ENCODE results near the gene PAGE1. TPM values are rescaled to one million over a fixed set of nuclear protein-coding genes. Genes with fewer than 3 reads are reported as not detected.
"Not testable (repeated sequence)": the region's sequence is repeated elsewhere in the genome, so short reads cannot be mapped to it uniquely, and the experiment has no call there.

PAGE1 gene, protein sequence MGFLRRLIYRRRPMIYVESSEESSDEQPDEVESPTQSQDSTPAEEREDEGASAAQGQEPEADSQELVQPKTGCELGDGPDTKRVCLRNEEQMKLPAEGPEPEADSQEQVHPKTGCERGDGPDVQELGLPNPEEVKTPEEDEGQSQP
- total RNA-seq = not detected

DNA sequence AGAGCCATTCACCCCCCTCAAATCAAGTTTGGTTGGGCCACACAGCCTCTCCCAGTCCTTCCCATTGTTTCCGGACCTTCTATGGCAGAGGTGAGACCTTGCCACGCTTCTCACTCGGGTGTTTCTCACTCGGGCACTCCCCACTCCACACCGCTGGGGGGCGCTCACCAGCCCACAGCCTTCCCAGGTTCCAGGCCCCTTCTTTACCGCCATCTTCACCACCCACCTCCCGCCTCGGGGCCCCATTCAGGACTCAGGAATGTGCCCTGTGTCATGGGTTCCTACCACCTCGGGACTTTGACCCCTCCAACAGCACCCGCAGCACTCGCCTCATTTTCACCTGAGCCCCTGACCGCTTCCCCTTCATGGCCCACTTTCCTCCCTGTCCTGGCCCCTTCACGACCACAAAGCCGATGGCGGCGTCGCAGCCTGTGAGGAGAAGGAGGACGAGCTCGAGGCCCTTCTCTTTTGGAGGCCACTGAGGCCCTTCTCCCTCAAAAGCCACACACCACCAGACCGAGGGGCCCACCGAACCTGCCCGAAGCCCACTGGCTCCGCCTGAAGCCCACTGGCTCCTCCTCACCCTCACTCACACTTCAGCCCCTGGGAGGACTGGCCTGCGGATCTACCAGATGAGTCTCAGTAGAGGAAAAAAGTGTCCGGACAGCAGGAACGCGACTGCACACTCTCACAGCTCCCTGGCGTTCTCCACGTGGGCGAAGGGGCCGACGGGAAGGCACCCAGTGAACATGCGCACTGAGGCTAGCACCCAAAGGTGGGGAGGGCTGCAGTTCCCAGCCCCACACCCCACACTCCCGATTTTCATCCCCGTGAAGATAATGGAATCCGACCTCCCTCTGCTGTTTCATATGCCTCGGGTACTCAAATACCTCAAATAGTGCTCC, at the start of gene PAGE1:
PAGE1 (minus strand) TSS at position 709 of the 905 bp plus-strand sequence. CDS start 1,214 bp downstream, outside the sequence.
- Histone ChIP-seq H3K27me3 (peaks cover 0 to 6% (median 0%) of the 10 kb centered on the region in 4 donors), H3K9me3 (no peaks in the 10 kb centered on the region), H3K36me3 (no peaks in the 10 kb centered on the region), H3K4me3 (no peak within 1 kb of the TSS), H3K27ac (replicated peaks in 1 of 4) (no peak within 1 kb of the TSS), H3K4me1 (no peaks in the 10 kb centered on the region)
- TF ChIP-seq, protein P1, sequence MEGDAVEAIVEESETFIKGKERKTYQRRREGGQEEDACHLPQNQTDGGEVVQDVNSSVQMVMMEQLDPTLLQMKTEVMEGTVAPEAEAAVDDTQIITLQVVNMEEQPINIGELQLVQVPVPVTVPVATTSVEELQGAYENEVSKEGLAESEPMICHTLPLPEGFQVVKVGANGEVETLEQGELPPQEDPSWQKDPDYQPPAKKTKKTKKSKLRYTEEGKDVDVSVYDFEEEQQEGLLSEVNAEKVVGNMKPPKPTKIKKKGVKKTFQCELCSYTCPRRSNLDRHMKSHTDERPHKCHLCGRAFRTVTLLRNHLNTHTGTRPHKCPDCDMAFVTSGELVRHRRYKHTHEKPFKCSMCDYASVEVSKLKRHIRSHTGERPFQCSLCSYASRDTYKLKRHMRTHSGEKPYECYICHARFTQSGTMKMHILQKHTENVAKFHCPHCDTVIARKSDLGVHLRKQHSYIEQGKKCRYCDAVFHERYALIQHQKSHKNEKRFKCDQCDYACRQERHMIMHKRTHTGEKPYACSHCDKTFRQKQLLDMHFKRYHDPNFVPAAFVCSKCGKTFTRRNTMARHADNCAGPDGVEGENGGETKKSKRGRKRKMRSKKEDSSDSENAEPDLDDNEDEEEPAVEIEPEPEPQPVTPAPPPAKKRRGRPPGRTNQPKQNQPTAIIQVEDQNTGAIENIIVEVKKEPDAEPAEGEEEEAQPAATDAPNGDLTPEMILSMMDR (IDR thresholded peaks at IDR 0.05) = no peak
- TF ChIP-seq POLR2A (IDR thresholded peaks at IDR 0.05; ENCODE audit: low read depth) (no peak), EP300 (IDR thresholded peaks at IDR 0.05) (no peak), POLR2AphosphoS5 (IDR thresholded peaks at IDR 0.05) (no peak)
- DNase-seq (ENCODE audit: extremely low spot score) = no peak
- intact Hi-C loops (cut with DNase I) = no loop called here
- WGBS = 87% methylated on average over 34 of the region's 38 CpGs

DNA sequence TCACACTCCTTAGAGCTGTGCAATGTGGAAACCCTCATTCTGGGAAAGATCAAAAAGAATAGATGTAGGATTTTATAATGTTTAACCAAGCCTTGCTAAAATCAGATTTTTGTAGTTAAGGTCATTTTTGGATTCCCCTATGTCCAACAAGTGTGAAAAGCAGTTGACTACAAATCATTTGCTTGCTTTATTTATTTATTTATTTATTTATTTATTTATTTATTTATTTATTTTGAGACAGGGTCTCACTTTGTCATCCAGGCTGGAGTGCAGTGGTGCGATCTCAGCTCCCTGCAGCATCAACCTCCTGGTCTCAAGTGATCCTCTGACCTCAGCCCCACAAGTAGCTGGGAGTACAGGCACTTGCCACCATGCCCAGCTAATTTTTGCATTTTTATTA, 45.7 kb upstream of the PAGE1 start:
- H3K27ac ChIP-seq (replicated peaks in 1 of 4); DNase-seq (ENCODE audit: extremely low spot score); H3K36me3 ChIP-seq; H3K27me3 ChIP-seq; intact Hi-C loops (cut with DNase I); H3K9me3 ChIP-seq; H3K4me1 ChIP-seq; H3K4me3 ChIP-seq: not testable (repeated sequence)
- whole genome bisulfite sequencing = 100% methylated on average over 1 of the region's 1 CpG

DNA sequence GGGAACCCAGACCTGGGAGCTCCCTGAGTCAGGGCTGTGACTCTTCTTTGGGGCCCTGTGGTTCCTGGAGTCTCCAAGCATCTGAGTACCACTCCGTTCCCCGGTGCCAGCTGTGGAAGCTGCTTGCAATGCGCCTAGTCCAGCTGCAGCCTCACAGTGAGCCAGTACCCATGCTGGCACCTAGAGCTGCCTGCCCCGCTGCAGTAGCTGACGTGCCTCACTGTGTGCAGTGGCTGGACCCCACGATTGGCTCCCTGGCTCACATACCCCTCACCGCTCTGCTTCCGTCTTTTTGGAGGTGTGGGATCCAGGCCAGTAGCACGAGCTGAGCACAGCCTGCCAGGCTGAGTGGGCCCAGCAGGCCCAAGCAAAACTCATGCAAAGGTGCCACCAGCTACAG, 32.1 kb upstream of the PAGE1 start:
- H3K36me3 ChIP-seq = no peaks in the 10 kb centered on the region
- TF ChIP-seq POLR2A (IDR thresholded peaks at IDR 0.05; ENCODE audit: low read depth) (no peak), EP300 (IDR thresholded peaks at IDR 0.05) (no peak), POLR2AphosphoS5 (IDR thresholded peaks at IDR 0.05) (no peak)
- TF ChIP-seq, protein P1 (IDR thresholded peaks at IDR 0.05) = no peak
- no peak overlapping the region for H3K27ac ChIP-seq (replicated peaks in 1 of 4)
- intact Hi-C loops (cut with DNase I) = no loop called here
- H3K4me3 ChIP-seq = no peak overlapping the region
- H3K27me3 ChIP-seq = no peaks in the 10 kb centered on the region
- no peaks in the 10 kb centered on the region for H3K9me3 ChIP-seq
- no peak for DNase-seq (ENCODE audit: extremely low spot score)
- 68% methylated on average over 8 of the region's 9 CpGs for WGBS
- no peaks in the 10 kb centered on the region for H3K4me1 ChIP-seq

DNA sequence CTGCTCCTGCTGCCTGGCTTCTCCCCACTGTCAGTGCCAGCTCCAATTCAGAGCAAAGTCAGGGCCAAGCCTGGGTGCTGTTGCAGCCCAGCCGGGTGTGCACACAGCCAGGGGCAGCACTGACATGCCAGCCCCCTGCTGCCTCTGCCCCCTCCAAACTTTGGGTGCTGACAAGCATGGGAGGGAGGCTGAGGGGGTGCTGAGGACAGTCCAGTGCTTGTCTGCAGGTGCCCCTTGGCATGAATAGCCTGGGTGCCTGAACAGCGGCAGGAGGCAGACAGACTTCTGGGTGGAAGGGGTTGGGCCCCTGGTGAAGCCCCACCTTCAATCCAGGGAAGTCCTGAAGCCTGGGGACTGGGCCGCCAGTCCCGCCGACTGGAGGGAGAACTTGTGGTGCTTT, 31.2 kb upstream of the PAGE1 start:
- WGBS = 86% methylated on average over 4 of the region's 5 CpGs

DNA sequence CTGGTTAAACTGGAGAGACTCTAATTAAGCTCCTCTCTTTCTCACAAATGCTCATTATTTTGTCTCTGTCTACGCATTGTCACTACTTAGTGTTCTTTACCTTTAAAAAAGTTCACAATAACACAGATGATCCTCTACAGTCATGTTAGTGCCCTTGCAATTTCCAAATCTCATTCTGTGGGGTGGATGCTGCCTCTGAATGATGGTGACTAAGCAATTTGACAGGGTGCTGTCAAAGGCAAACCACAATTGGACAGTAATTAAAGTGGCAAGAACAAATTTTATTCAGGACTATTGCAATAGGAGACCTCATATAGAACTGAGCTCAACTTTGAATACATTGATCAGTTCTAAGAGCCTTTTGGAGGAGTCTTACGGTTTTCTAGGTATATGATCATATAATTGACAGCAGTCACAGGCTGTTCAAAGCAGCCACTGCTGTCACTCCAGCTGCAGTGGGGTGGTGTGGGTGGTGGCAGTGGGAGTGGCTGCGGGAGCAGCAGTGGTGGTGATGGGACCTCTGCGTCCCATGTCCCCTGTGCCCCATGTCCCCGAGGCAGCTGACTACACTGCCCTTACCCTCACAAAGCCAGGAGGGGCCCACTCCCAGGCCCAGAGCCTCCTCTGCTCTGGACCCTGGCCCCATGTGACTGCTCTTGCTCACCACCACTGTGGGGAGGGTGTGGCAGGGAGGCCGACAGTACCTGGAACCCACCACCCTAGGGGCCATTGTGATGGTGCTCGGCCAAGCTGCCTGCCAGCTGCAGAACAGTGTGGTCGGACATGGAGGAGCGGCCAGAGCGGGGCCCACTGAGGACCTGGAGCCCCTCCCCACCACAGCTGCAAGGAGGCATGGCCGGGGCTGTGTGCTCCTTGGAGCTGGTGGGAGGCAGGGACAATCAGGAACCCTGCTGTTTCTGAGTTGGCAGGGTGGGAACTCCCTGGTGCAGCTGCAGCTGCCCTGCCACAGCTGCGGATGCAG, 30.4 kb upstream of the PAGE1 start:
- DNase-seq (ENCODE audit: extremely low spot score) = no peak
- H3K27me3 ChIP-seq = no peaks in the 10 kb centered on the region
- H3K36me3 ChIP-seq = no peaks in the 10 kb centered on the region
- H3K4me3 ChIP-seq = no peak overlapping the region
- H3K4me1 ChIP-seq = no peaks in the 10 kb centered on the region
- TF ChIP-seq, protein P1 (IDR thresholded peaks at IDR 0.05) = no peak
- no peak for TF ChIP-seq POLR2AphosphoS5 (IDR thresholded peaks at IDR 0.05)
- TF ChIP-seq EP300 (IDR thresholded peaks at IDR 0.05) = no peak
- no peak for TF ChIP-seq POLR2A (IDR thresholded peaks at IDR 0.05; ENCODE audit: low read depth)
- H3K9me3 ChIP-seq = peaks cover 0 to 8% (median 0%) of the 10 kb centered on the region in 4 donors
- intact Hi-C loops (cut with DNase I) = no loop called here
- 73% methylated on average over 9 of the region's 12 CpGs for WGBS
- H3K27ac ChIP-seq (replicated peaks in 1 of 4) = no peak overlapping the region

More for the DNA sequence above, 31.2 kb upstream of the PAGE1 start:
- Histone ChIP-seq H3K27me3 (no peaks in the 10 kb centered on the region), H3K4me1 (no peaks in the 10 kb centered on the region), H3K36me3 (no peaks in the 10 kb centered on the region), H3K27ac (replicated peaks in 1 of 4) (no peak overlapping the region), H3K4me3 (no peak overlapping the region), H3K9me3 (peaks cover 0 to under 1% (median 0%) of the 10 kb centered on the region in 4 donors)
- DNase-seq (ENCODE audit: extremely low spot score) = no peak
- TF ChIP-seq EP300 (IDR thresholded peaks at IDR 0.05) = no peak
- intact Hi-C loops (cut with DNase I) = no loop called here
